NCI-H2029 (cell line): Measurements from ENCODE around the gene RRP1.
A peak's percentile ranks its signal among the peaks of the same experiment; 100 is the strongest.

ENCODE experiments used
- DNase-seq: peaks from one replicate; lab custom pipeline; 2025; lab: John Stamatoyannopoulos, UW

Gene RRP1

DNA sequence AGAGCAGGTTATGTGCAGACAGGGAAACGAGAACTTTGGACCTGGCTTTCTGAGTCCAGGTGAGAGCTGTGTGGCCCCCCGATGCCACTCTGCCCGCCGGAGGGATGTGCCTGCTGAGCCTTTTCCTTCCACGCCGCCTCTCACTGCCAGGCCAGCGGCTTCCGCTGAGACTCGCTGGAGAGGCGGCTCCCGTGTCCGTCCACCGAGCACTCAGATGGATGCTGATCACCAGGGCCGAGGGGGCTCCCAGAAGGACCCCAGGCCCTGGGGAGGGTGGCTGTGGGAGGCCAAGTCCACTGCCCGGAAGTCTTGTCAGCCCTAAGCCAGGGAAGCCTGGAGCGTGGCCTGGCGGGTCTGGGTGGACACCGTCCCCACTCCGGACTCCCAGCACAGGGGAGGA lies 29.7 kb upstream of the RRP1 start:
- no peak for DNase-seq

DNA sequence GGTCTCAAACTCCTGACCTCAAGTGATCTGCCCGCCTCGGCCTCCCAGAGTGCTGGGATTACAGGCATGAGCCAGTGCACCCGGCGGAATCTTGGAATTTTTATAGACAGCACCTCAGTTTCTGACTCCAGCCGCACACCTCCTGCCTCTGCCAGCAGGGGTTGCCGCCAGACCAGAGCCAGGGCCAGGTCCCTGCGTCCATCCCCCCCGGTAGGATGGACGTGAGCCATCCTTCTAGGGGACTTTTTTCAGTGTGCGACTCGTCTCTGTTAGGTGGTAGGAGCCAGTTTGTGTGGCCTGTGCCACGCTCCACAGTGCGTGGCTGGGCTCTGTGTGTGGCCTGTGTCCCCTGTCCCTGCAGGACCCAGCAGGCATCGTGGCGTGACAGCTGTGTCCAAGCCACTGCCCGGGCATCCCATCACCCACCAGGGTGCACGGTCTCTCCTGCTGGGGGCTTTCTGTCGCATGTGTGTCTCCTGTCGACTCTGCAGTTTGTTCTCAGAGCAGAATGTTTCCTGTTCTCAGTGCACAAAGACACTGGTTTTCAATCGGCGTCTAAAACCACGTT lies 28.9 kb upstream of the RRP1 start:
- no peak for DNase-seq

DNA sequence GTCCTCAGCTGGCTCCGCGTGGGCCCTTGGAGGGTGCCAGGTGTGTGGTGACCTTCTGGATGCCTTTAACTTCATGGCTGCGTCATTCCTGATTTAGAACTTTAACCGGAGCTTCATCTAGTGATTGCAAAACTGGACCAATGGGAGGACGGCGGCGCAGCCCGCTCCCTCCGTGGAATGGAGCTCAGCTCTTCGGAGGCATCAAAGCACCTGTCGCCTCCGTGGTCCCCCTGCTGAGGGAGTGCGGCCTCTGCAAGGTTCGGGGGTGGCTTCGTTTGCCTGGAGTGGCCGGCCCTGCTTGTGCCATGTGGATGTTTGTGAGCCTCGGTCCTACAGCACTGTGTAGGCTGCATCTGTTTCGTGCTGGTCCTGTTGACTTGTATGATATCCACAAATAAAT lies 27.5 kb upstream of the RRP1 start:
- DNase-seq: no peak

DNA sequence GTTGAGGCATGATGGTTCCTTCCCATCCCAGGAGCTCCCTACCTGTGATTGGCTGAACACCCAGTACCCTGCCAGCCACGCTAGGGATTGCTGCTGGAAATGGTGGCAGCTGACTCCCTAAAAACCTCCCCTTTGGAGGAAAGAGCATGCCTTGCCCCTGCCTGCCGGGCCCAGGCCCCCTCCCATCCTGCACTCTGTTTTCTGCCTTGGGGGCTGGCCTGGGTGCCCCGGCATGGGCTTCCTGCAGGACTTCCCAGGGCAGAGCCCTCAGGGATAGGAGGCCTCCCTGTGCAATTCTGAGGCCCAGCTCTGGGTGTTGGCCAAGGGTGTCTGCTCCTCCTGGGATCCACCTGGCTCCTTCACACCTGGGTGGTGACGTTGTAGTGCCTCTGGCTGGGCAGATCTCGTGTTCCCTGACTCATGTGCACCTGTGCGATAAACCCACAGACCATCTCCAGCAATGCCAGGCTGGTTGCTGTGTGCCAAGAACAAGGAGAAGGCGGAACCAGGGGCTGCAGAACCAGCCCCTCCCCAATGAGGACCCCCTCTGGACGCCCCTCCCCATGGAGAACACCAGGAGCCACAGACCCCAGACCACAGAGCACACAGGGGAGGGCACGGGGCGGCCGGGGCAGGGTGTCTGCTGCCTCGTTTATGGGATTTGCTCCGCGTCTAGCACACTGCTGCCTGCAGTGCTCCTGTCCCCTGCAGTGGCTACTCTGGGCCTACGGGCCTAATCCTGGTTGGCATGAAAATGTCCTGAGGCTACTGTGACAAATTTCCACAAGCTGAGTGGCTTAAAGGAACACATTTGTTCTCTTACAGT lies 26.9 kb upstream of the RRP1 start:
- peak; percentile 57 for DNase-seq

DNA sequence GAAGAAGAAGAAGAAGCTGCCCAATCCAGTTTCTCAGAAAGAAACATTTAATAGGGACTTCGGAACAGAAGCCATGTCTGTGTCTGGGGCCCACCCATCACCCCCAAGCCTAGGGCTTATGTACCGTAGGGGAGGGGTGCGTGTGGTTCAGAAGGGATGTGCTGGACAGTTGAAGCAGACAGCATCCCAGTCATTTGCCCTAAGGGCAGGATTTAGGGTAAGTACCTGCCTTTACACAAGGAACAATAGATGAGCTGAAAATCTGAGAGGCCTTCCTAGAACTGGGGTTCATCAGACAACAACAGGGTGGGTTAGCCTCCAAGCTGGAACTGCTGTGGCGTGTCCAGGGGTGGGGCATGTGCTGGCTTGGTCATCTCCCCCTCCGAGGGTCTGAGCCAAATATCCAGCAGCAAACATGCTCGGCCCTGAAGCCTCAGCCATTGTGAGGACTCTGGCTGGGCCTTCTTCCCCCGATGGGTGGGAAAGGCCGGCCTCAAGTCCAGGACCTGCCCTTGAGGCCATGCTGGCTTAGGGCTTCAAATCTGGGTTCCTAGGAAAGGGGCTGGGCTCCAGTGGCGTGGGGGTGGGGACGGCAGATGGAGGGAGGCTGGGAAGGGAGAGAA lies 25.4 kb upstream of the RRP1 start:
- no peak for DNase-seq

DNA sequence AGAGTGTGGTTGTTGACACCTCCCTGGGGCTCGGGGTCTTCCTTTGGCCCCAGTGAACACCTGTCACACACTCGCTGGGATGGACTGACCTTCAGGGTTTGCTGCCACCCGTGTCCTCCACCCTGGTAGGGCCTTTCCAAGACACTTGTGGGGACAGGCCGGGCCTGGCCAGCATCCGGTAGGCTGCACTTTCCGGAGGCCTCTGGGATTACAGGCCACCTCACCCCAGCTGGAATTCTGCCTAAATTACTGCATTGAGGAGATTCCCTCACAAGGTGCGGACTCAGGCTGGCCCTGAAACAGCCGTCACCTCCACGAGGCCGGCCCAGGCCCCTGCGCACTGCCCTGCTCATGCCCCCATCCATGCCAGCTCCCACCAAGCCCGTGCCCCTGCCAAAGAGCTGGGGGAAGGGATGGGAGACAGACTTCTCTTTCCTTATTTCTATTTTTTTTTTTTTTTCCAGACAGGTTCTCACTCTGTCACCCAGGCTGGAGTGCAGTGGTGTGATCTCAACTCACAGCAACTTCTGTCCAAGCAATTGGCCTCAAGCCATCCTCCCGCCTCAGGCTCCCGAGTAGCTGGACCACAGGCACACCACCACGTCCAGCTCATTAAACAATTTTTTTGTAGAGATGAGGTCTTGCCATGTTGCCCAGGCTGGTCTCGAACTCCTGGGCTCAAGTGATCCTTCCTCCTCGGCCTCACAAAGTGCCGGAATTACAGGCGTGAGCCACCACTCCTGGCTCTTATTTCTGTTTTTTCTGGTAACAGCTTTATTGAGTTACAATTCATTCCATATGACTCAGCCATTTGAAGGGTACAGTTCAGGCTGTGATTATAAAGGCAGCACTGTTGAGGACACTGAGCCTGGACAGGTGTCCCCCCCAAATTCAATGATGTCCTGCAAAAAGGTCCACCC lies 24.5 kb upstream of the RRP1 start:
- DNase-seq: no peak

DNA sequence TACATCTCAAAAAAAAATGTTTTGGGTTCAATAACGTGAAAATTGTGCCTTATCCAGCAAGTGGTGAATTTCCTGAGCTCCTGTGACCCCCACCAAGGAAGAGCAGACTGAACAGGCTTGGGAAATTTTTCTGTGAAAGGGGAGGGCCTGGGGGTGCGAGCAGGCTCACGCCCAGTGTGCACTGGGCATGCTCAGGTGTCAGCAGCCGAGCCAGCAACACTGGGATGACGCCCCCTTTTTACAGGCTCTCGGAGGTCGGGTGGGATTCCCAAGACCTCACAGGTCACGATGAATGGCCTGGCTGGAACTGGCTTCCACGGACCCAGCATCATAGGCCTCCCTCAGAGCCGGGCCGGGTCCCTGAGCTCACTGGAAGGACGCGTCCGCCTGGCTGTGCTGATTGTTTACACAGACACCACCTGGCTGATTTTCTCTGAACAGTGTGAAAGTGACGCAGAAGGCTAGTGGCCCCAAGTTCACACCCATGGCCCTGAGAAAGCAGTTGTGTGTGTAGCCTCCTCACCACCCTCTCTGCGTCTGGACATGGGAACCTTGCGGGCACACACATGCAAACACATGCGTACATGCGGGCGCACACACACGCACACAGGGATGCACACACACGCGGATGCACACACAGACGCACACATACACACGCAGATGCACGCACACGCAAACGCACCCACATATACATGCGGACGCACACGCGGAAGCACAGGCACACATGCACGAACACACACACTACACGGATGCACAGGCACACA lies 22.5 kb upstream of the RRP1 start:
- DNase-seq: no peak

DNA sequence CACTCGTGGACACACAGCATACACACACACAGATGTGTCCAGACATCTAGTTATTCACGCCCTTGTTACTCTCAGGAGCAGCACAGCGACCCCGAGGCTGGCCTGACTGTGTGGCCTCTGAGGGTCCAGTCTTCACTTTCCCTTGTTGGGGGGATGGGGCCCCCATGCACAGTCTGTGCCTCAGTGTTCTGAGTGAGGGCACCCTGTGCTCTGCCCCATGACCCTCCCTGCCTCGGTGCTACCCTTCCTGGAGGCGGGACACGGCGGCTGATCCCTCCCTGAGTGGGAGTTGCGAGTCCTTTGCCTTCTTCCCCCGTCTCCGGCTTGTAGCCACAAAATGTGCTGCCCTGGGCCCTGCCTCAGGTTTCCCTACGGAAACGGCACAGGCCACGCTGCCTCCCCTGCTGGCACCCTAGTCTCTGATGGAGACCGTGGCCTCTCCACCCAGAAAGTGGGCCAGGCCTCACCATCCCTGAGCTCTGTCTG lies 21.8 kb upstream of the RRP1 start:
- no peak for DNase-seq

DNA sequence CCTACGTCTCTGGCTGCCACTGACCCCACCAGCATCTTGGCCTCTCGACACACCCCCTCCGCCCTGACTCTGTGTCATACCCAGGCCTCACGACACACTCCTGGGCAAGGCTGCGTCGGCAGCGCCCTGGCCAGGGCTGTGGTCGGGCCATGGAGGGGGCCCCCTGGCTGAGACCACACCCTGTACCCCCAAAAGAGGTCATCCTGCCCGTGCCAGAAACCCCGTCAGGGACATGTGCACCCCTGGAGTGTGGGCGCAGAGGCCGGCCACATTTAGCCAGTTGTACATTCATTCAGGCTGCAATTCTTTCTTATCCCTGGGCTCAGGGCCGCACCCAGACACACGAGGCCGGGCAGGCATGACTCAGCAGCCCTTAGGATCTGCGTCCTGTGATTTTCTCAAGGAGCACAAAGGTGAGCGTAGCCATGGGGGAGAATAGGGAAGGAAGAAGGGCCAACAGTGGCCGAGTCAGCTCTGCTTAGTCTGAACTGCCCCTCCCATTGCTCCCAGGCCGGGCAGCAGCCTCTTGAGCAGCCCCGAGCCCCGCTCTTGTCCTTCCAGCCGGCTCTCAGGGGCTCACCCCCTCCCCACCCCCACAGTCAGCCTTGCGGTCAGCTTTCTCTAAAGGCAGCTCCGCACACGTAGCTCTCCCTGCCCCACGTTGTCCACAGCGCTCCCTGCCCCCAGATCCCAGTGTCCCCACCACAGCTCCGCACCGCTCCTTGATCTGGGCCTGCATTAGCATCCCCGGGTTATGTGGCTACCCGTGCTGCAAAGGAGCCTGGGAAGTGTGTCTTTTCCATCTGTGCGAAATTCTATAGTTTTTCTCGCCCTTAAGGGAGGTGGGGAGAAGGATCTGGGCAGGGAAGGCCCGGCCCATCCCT lies 21.2 kb upstream of the RRP1 start:
- DNase-seq: no peak

DNA sequence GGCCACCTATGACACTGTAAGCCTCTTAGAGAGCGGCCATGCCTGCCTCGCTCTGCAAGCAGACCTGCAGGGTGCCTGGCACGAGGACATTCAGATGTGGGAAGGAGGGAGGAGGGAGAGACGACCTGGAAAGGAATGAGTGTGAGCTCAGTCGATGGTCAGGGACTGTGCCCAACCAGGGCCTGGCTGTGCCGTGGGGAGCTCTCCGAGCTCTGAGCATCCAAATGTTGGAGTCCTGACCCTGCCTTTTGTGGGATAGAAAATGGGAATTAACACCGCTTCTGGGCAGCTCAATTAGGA lies 20.6 kb upstream of the RRP1 start:
- DNase-seq: no peak

DNA sequence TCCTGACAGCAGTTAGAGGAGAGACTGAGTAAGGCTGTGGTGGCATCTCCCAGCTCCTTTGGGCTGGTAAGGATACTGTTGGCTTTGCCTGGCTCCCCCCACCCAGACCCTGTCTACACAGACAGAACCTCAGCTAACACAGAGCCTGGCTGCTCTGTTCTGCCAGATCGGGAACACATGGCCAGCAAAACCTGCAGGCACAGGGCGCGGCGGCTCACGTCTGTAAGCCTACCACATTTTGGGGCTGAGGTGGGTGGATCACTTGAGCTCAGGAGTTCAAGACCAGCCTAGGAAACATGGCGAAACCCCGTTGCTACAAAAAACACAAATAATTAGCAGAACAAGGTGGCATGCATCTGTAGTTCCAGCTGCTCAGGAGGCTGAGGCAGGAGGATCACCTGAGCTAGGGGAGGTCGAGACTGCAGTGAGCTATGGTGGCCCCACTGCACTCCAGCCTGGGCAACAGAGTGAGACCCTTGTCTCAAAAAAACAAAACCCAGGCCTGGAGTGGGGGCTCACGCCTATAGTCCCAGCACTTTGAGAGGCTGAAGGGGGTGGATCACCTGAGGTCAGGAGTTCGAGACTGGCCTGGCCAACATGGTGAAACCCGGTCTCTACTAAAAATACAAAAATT lies 19.9 kb upstream of the RRP1 start:
- DNase-seq: no peak

DNA sequence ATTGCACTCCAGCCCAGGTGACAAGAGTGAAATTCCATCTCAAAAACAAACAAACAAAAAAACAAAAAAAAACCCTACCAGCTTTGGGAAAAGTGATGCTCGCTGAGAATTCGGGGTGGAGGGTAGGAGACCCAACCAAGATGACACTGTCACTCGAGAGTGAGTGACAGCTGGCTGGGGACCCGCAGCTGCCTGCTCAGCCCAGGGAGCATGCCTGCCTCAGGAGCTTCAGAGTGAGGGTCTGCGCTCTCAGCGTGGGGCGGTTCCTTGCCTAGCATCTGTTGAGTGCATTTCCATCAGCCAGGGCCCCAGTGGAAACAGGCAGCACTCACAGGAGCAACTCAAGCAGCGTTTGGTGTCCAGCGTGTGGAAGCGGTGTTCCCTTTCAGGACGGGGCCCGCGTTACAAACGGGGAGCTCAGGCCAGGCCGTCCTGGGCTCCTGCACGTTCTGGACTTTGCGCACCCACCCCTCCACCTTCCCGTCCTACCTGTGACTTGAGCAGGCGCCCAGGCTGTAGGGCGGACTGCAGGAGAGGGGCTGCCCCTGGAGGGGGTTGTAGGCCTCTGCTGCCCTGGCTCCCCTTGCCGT lies 19.2 kb upstream of the RRP1 start:
- no peak for DNase-seq

DNA sequence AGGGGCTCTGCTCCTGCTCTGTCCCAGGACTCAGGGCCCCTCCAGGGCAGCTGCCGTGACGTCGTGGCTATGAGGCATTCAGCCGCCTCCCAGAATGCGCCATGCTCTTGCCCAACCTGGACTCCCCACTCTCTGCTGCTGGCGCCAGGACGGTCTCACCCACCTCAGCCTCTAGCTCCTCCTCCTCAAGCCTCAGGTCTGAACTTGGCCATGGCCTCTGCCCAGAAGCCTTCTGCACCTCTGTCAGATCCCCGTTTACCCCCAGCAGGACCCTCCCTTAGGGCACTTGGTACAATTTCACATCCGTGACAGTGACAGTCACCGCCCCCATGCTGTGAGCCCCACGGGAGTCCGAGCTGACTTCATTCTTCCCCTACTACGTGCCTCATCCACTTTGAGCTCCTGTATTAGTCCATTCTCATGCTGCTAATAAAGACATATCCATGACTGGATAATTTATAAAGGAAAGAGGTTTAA lies 18.1 kb upstream of the RRP1 start:
- DNase-seq: no peak

DNA sequence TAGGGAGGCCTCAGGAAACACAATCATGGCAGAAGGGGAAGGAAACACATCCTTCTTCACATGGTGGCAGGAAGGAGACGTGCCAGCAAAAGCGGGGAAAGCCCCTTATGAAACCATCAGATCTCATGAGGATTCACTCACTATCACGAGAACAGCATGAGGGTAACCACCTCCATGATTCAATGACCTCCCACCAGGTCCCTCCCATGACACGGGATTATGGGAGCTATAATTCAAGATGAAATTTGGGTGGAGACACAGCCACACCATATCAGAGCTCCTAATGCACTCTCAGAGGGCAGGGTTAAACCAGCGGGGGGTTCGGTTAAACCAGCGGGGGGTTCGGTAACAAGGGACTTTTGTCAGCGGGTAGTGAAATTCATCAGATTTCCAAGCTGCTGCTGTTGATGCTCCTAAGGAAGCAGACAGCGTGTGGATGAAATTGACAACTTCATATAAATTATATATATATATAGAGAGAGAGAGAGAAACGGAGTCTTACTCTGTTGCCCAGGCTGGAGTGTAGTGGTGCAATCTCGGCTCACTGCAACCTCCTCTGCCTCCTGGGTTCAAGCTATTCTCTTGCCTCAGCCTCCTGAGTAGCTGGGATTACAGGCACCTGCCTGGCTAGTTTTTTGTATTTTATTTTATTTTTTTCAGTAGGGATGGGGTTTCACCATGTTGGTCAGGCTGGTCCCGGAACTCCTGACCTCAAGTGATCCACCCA lies 17.5 kb upstream of the RRP1 start:
- no peak for DNase-seq

DNA sequence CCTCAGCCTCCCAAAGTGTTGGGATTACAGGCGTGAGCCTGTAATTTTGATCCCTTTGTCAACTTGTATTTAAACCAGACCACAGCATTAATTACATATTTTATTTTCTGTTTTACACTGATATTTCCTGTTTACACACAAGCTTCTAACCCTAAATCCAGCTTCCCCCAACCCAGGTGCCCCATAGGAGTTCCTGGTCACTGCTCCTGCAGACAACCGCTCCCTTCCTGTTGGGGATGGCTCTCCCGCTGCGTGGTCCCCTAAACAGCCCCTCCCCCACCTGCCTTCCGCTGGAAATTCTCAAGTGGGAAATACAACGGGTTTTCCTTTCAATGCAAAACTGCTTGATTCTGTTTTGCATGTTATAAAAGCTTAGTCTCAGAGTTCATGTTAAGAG lies 17.0 kb upstream of the RRP1 start:
- DNase-seq: no peak

DNA sequence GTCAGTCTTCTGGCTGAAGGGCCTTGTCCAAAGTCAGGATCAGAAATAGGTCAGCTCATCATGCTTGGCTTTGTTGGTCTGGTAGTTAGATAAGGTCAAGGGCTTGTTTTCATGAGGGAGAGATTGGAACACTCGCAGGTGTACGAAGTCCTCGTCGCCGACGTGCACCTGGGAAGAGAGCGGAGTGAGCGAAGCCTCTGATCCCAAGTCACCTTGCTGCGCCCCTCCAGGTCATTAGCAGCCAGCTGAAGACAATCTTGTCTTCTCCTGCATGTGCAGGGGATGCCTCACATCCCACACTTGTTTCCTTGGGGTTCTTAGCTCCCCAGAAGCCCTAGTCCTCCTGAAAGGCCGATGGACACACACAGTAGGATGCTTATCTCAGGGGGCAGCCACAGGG lies 15.2 kb upstream of the RRP1 start:
- no peak for DNase-seq

DNA sequence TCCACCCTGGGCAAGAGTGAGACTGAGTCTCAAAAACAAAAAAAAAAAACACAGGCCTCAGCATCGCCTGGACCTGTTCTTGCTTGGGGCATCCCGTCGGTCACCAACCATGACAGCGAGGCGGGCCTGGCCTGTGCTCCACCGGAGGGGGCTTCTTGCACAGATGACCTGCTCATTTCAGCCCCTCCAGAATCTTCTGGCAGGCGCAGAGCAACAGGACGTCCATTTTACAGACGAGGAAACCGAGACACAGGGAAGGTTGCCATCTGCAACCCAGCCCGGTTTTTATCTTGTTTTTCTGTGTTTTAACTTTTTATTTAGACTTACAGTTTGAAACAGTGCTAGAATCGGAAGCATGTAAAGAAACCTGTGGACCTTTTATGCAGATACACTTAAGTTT lies 14.2 kb upstream of the RRP1 start:
- DNase-seq: no peak

DNA sequence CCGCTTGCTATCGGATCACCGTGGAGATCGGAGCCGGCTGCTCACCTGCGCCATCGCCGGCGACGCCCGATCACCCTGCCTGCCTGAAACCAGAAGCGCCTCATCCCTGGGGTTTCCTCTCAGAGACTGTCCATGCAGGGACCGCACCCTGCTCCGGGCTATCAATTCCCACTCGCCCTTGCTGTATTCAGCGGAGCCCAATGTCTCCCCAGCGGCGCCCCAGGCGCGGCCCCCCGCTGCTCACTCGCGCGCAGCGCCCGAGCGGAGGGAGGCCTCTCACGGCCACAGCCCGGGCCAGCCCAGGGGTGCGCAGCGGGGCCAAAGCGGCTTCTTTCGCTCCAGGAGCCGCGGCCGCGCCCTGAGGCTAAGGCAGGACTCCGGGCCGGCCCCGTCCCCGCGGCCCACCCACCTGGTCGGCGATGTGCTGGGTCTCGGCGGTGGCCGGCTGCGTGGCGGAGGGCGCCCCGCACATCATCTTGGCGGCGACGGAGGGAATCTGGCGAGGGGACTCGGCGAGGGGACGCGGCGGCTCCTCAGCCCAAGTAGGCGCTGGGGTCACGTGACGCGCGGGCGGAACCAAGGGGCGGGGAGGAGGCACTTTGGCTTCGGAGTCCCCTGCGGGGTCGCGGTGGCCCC lies 13.5 kb upstream of the RRP1 start, which contains the start of gene CSTB:
Gene CSTB, minus strand, starts transcription at position 514 of the 636 bp plus-strand sequence. Its CDS starts 39 bp downstream, at position 475.
- DNase-seq: peak; percentile 69
